ENCODE measurements around the gene MARCHF10. TPM values are rescaled to one million over a fixed set of nuclear protein-coding genes. Genes with fewer than 3 reads are reported as not detected.

The MARCHF10 gene
- total and polyA plus RNA-seq, 8 donors: 0.20 to 0.77 (median 0.41) TPM; not detected in 3

DNA sequence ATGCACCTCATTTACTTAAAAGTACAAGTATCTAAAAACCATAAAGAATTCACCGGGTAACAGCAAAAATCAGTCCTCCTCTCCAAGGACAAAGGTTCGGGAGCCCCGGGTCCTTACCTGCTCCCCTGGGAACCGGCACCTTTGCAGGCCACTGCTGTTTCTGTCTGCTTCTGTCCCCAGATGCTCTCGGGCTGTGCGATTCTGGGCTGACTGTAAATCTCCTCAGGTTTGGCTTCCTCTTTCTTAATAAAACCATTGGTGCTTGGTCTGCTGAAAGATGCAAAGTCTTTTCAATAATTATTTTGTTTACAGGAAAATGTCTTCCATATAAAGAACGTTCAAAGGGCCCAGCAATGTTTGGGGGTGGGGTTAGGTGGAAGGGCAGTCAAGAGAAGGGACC is 63.9 kb downstream of the MARCHF10 start:
- intact Hi-C loops (cut with DNase I): no loop called here

DNA sequence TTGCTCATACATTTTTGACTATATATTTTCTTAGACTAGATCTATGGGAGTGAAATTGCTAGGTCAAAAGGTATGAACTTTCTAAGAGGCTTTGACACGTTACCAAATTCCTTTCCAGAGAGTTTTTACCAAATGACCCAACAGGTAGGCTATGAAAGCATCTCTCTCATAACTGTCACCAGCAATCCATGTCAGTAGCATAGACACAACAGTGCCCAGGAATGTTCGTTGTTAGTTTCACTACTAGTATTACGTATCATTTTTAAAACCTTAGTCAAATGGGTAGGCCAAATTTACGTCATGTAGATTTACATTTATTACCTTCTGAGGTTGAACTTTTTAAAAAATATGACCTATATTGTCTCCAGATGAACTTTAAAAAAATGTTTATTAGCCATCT is 66.8 kb downstream of the MARCHF10 start:
- TF ChIP-seq, protein P1, sequence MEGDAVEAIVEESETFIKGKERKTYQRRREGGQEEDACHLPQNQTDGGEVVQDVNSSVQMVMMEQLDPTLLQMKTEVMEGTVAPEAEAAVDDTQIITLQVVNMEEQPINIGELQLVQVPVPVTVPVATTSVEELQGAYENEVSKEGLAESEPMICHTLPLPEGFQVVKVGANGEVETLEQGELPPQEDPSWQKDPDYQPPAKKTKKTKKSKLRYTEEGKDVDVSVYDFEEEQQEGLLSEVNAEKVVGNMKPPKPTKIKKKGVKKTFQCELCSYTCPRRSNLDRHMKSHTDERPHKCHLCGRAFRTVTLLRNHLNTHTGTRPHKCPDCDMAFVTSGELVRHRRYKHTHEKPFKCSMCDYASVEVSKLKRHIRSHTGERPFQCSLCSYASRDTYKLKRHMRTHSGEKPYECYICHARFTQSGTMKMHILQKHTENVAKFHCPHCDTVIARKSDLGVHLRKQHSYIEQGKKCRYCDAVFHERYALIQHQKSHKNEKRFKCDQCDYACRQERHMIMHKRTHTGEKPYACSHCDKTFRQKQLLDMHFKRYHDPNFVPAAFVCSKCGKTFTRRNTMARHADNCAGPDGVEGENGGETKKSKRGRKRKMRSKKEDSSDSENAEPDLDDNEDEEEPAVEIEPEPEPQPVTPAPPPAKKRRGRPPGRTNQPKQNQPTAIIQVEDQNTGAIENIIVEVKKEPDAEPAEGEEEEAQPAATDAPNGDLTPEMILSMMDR (IDR thresholded peaks at IDR 0.05): no peak
- Histone ChIP-seq H3K36me3 (no peaks in the 10 kb centered on the region), H3K27me3 (no peaks in the 10 kb centered on the region), H3K4me1 (no peaks in the 10 kb centered on the region), H3K4me3 (no peak overlapping the region), H3K9me3 (no peaks in the 10 kb centered on the region), H3K27ac (no peak overlapping the region)
- no peak for DNase-seq
- no peak for FAIRE-seq
- intact Hi-C loops (cut with DNase I): no loop called here
- WGBS, 2 donors: 85 to 90% methylated on average over 4 of the region's 4 CpGs
- no peak for ATAC-seq

More for the DNA sequence above, 63.9 kb downstream of the MARCHF10 start:
- no peaks in the 10 kb centered on the region for H3K27me3 ChIP-seq
- no peaks in the 10 kb centered on the region for H3K36me3 ChIP-seq
- no peak overlapping the region for H3K27ac ChIP-seq
- no peak for ATAC-seq
- 66 to 75% methylated on average over 7 of the region's 7 CpGs for WGBS, 2 donors
- no peaks in the 10 kb centered on the region for H3K9me3 ChIP-seq
- H3K4me3 ChIP-seq: no peak overlapping the region
- no peak for FAIRE-seq
- TF ChIP-seq, protein P1 (IDR thresholded peaks at IDR 0.05): no peak
- DNase-seq: no peak
- no peaks in the 10 kb centered on the region for H3K4me1 ChIP-seq

DNA sequence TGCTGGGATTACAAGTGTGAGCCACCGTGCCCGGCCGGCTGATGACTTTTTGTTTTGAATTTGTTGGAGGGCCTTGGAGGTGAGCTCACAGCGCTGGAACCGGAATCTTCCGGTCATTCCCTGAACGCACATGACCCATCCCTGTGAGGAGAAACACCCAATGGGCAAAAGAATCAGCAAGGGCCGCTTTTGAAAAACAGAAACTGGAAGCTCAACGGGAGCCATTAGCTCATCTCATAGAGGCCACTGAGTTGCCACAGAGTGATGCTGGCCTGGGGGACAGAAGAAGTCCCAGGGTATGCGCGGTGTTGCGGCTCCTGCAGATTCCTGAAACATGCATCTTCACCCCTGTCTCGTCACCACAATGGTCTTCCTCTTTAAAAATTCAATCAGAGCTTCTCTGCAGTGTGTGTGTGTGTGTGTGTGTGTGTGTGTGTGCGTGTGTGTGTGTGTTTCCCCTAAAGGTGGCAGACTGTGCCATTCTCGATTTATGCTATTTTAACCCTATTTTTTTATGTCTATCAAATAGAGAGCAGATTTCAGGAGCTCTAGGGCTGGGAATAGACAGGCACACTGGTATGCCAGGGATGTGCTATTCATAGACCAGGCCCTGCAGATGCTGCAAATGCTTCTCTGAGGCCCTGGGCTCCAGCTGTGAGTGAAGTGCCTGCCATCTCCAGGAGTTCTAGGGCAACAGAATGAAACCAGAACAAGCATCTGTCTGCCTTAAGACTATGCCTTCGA is 68.3 kb downstream of the MARCHF10 start:
- TF ChIP-seq, protein P1 (IDR thresholded peaks at IDR 0.05): no peak
- FAIRE-seq (no peak), ATAC-seq (no peak), DNase-seq (no peak)
- Histone ChIP-seq H3K4me1 (no peaks in the 10 kb centered on the region), H3K27ac (no peak overlapping the region), H3K9me3 (no peaks in the 10 kb centered on the region), H3K36me3 (no peaks in the 10 kb centered on the region), H3K4me3 (no peak overlapping the region), H3K27me3 (no peaks in the 10 kb centered on the region)
- 79 to 85% methylated on average over 16 of the region's 16 CpGs for WGBS, 2 donors
- intact Hi-C loops (cut with DNase I): no loop called here

DNA sequence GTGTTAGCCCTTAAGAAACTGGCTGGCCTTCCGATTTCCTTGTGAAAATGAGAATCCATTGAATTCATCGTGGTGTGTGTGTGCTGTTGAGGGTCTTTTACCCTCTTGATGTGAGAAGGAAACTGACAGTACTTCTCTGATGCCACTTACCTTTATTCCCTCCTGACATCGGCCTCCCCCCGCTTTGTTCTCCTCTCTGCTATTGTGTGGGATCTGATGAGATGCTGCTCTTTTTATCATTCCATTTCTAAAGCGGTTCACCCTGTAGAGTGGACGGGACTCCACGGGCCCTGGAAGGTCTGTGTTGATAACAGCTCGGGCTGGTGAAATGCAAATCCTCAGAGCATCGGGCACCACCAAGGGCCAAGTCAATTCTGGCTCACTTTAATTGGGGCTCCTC is 69.8 kb downstream of the MARCHF10 start:
- no peak for FAIRE-seq
- Histone ChIP-seq H3K9me3 (no peaks in the 10 kb centered on the region), H3K36me3 (no peaks in the 10 kb centered on the region), H3K27me3 (no peaks in the 10 kb centered on the region), H3K27ac (no peak overlapping the region), H3K4me1 (no peaks in the 10 kb centered on the region), H3K4me3 (no peak overlapping the region)
- no peak for DNase-seq
- intact Hi-C loops (cut with DNase I): no loop called here
- TF ChIP-seq, protein P1 (IDR thresholded peaks at IDR 0.05): no peak
- WGBS, 2 donors: 75 to 83% methylated on average over 9 of the region's 9 CpGs
- ATAC-seq: no peak

DNA sequence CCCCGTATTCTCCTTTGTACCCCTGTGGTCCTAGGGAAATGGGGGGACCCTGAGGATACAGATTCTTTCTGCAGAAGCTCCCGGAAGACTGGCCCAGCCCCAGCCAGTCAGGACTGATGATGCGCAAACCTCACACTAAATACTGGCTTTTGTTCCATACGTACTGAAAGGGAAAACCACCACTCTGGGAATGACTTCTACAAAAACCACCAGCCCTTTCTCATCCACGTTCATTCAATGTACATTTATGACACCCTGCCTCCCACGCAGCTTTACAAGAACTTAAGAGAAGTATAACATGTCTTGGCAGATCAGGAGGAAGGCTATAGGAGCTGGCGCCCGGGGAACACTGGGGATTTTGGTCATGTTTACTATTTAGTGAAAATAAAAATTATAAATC is 70.6 kb downstream of the MARCHF10 start:
- H3K27me3 ChIP-seq: no peaks in the 10 kb centered on the region
- DNase-seq (no peak), ATAC-seq (no peak), FAIRE-seq (no peak)
- 76 to 85% methylated on average over 8 of the region's 8 CpGs for WGBS, 2 donors
- H3K4me3 ChIP-seq: no peak overlapping the region
- no peaks in the 10 kb centered on the region for H3K36me3 ChIP-seq
- TF ChIP-seq, protein P1 (IDR thresholded peaks at IDR 0.05): no peak
- no peaks in the 10 kb centered on the region for H3K9me3 ChIP-seq
- no peaks in the 10 kb centered on the region for H3K4me1 ChIP-seq
- H3K27ac ChIP-seq: no peak overlapping the region
- intact Hi-C loops (cut with DNase I): no loop called here

All from pancreas (tissue), 10 donors.